ENCODE data around the gene GRB10. TPM values are rescaled to one million over a fixed set of nuclear protein-coding genes. Genes with fewer than 3 reads are reported as not detected.

GRB10 gene
- total RNA-seq, 1 experiment from 2014 or later: 38.3 TPM

- POLR2A ChIA-PET: no interaction called here
- H3K4me3 ChIP-seq (ENCODE audit: low read depth in 2 of 2, low read length in 2 of 2): no peak overlapping the region
- no TSS peak for BruUV-seq (replicated peaks)
- no peak for DNase-seq (ENCODE audit: low read depth, low spot score)
- no peaks in the 10 kb centered on the region for H3K27me3 ChIP-seq (ENCODE audit: control insufficient read depth, insufficient read depth, low read length)
- no peaks in the 10 kb centered on the region for H3K9me3 ChIP-seq (ENCODE audit: control insufficient read depth, insufficient read depth, low read depth, low read length)
- in situ Hi-C loops (cut with HindIII; ENCODE audit: low pct_unique_long_range_greater_than_20kb, low sequenced_read_pairs) (no loop called here), intact Hi-C loops (cut with micrococcal nuclease; ENCODE audit: unreplicated experiment) (no loop called here)
- H3K27ac ChIP-seq (ENCODE audit: low read length): no peak overlapping the region
- no peak for ATAC-seq
- no peaks in the 10 kb centered on the region for H3K4me1 ChIP-seq (ENCODE audit: control insufficient read depth, insufficient read depth, low read length)
- no peaks in the 10 kb centered on the region for H3K36me3 ChIP-seq (ENCODE audit: control insufficient read depth, insufficient read depth, low read length)
- TF ChIP-seq SIN3A (IDR thresholded peaks at IDR 0.05; ENCODE audit: borderline replicate concordance, insufficient read depth, low read depth, low read length): no peak
- no peak for TF ChIP-seq CTCF (IDR thresholded peaks at IDR 0.05)
- TF ChIP-seq REST (IDR thresholded peaks at IDR 0.05; ENCODE audit: insufficient read depth in 1 of 2, low read depth in 2 of 2, low read length in 1 of 2): no peak
- TF ChIP-seq POLR2AphosphoS5 (IDR thresholded peaks at IDR 0.05; ENCODE audit: low read depth, low read length): no peak
- no peak for TF ChIP-seq TCF7L2 (IDR thresholded peaks at IDR 0.05; ENCODE audit: low read depth, low read length)
- CTCF ChIA-PET: no interaction called here
Measured at GRCh38 chr7:50619684-50620083, 163.0 kb downstream of the GRB10 start.

GRCh38 chr7:50618281-50618680, 164.4 kb downstream of the GRB10 start:
- H3K9me3 ChIP-seq (ENCODE audit: control insufficient read depth, insufficient read depth, low read depth, low read length): no peaks in the 10 kb centered on the region
- no peak overlapping the region for H3K4me3 ChIP-seq (ENCODE audit: low read depth in 2 of 2, low read length in 2 of 2)
- H3K27ac ChIP-seq (ENCODE audit: low read length): no peak overlapping the region
- no TSS peak for BruUV-seq (replicated peaks)
- ChIA-PET CTCF (no interaction called here), POLR2A (no interaction called here)
- no peaks in the 10 kb centered on the region for H3K4me1 ChIP-seq (ENCODE audit: control insufficient read depth, insufficient read depth, low read length)
- ATAC-seq (no peak), DNase-seq (ENCODE audit: low read depth, low spot score) (no peak)
- intact Hi-C loops (cut with micrococcal nuclease; ENCODE audit: unreplicated experiment) (no loop called here), in situ Hi-C loops (cut with HindIII; ENCODE audit: low pct_unique_long_range_greater_than_20kb, low sequenced_read_pairs) (no loop called here)
- TF ChIP-seq POLR2AphosphoS5 (IDR thresholded peaks at IDR 0.05; ENCODE audit: low read depth, low read length) (no peak), TCF7L2 (IDR thresholded peaks at IDR 0.05; ENCODE audit: low read depth, low read length) (no peak), SIN3A (IDR thresholded peaks at IDR 0.05; ENCODE audit: borderline replicate concordance, insufficient read depth, low read depth, low read length) (no peak), CTCF (IDR thresholded peaks at IDR 0.05) (no peak)
- no peaks in the 10 kb centered on the region for H3K27me3 ChIP-seq (ENCODE audit: control insufficient read depth, insufficient read depth, low read length)
- H3K36me3 ChIP-seq (ENCODE audit: control insufficient read depth, insufficient read depth, low read length): no peaks in the 10 kb centered on the region
